Activated T-cell treated with anti-CD3 and anti-CD28 coated beads, Interleukin-2, amount 50 U/mL, for 72 hours (primary cell): Measurements from ENCODE around the gene GNLY. TPM values are rescaled to one million over a fixed set of nuclear protein-coding genes. Genes with fewer than 3 reads are reported as not detected.

Source experiments
- ATAC-seq, 2 donors: fragments of 150-1000 bp; cut with Tn5 transposase; replicated peaks in 1 of 2; 2 replicates each; pipeline ENCODE4 v1.10.0; 2021; ENCODE audit warnings: moderate library complexity in 2 of 2, mild to moderate bottlenecking in 1 of 2
- DNase-seq, 2 donors: peaks; one replicate each; pipeline ENCODE4 v3.0.0; 2021 to 2022; ENCODE audit warnings: mixed read lengths in 1 of 2
- H3K27ac Mint-ChIP-seq: one replicate; pipeline ENCODE4 v1.8.0; 2022; ENCODE audit warnings: mild to moderate bottlenecking, moderate library complexity, mixed read lengths
- H3K27me3 Mint-ChIP-seq: one replicate; pipeline ENCODE4 v1.8.0; 2022; ENCODE audit warnings: low read depth, mixed read lengths
- H3K36me3 Mint-ChIP-seq, 2 donors: one replicate each; pipeline ENCODE4 v1.8.0; 2022; ENCODE audit warnings: mixed read lengths in 2 of 2, mild to moderate bottlenecking in 1 of 2; ENCODE audit not compliant: insufficient read depth in 2 of 2
- H3K4me1 Mint-ChIP-seq: one replicate; pipeline ENCODE4 v1.8.0; 2022; ENCODE audit warnings: low read depth, mixed read lengths
- H3K4me3 Mint-ChIP-seq, 2 donors: one replicate each; pipeline ENCODE4 v1.8.0; 2022; ENCODE audit warnings: mild to moderate bottlenecking in 2 of 2, mixed read lengths in 2 of 2, moderate library complexity in 2 of 2
- H3K9me3 Mint-ChIP-seq, 2 donors: one replicate each; pipeline ENCODE4 v1.8.0; 2022; ENCODE audit warnings: mixed read lengths in 2 of 2
- total RNA-seq, 2 donors: library from RNA; stranded (reverse); gene quantifications; one replicate each; pipeline ENCODE4 v1.2.3, GENCODE V29; 2022

The GNLY gene
- total RNA-seq, 2 donors from 2014 or later = 23.8 to 143 TPM

DNA sequence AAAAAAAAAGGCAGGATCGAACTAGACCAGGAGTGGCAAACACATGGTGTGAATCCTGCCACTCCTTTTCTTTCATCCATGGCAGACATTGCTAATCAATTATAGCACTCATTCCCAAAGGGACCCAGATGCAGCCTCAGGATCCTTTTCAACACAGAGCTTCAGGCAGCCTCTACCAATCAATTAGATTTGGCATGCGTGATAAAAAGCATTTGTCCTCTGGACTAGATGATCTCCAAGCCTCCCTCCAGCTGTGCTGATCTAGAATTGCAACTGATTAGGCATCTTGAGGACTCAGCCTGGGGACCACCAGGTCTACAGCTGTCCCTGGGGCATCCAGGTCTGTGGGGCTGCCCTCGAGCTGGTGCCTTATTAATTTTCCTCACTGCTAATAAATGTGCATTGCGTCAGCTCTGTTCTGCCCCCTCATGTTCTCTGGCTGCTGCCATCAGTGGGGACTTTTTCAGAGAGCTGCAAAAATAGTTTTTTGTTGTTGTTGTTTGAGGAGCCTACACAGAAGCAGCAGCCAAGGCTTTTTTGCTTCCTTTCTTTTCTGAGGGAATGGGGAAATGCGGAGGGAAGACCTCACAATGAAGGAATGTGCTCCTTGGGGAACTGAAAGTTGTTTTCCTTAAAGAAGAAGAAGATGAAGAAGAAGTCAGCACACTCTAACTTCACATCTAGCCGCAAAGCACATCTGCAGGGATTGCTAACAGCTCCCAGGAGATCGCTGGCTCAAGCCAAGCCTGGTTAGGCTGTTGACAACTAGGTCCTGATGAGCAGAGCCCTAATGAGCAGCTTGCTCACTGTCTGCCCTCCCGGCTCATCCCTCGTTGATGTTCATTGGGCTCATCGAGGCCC lies 50.8 kb downstream of the GNLY start:
- DNase-seq (no peak), ATAC-seq (no peak)
- Mint-ChIP-seq H3K36me3 (no peaks in the 10 kb centered on the region), H3K4me3 (no peak overlapping the region), H3K27me3 (peaks cover 59% of the 10 kb centered on the region), H3K27ac (no peak overlapping the region), H3K9me3 (no peaks in the 10 kb centered on the region), H3K4me1 (no peaks in the 10 kb centered on the region)

DNA sequence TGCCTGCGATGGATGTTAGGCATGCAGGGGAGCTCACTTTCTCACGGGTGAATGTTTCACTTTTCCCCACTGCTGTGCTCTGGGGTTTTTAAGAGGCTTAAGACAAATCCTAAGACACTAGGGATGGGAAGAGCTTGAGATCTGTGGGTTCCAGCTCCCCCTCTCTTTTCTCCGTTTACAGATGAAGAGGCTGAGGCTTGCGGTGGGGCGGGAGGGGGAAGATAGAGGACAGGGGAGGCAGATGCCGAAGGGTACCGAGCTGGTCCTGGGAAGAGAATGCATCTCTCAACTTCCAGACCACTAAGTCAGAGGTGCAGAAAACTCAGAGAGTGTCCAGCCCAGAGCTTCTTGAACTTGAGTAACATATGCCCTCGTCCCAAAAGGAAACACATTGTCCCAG lies 51.5 kb downstream of the GNLY start:
- no peaks in the 10 kb centered on the region for H3K36me3 Mint-ChIP-seq
- H3K27ac Mint-ChIP-seq = no peak overlapping the region
- peaks cover 64% of the 10 kb centered on the region for H3K27me3 Mint-ChIP-seq
- H3K9me3 Mint-ChIP-seq = no peaks in the 10 kb centered on the region
- H3K4me3 Mint-ChIP-seq = no peak overlapping the region
- H3K4me1 Mint-ChIP-seq = no peaks in the 10 kb centered on the region
- DNase-seq (no peak), ATAC-seq (no peak)

DNA sequence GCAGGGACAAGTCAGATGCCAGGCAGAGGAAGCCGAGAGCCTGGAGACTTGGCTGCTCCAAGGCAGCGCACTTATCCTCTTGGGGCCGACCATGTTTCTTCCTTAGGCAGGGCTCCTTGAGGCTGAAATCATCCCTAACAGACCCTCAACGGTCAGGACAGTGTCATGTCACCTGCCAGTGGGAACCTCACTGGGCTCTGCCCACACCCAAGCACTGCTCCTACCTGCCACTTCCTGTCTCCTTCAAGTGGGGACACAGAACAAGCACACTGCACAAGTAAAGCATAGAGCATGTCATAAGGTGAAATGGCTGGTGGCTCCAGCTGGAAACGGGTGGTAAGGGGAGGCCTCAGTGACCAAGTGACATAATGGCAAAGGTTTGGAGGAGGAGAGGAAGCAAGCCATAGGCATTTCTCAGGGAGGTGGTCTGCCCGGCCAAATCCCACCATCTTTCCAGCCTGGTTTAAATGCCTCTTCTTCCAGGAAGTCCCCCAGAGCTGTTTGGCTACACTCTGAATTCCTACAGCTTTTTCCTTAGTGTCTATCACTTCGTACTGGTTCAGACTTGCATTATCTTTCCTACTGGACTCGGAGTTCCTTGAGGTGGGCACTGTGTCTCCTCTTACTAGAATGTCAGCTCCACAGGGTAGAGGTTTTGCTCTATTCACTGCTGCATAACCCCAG lies 52.3 kb downstream of the GNLY start:
- no peak overlapping the region for H3K27ac Mint-ChIP-seq
- no peak overlapping the region for H3K4me3 Mint-ChIP-seq
- H3K36me3 Mint-ChIP-seq = no peaks in the 10 kb centered on the region
- H3K27me3 Mint-ChIP-seq = peaks cover 64% of the 10 kb centered on the region
- DNase-seq = no peak
- ATAC-seq = no peak
- no peaks in the 10 kb centered on the region for H3K9me3 Mint-ChIP-seq
- H3K4me1 Mint-ChIP-seq = no peaks in the 10 kb centered on the region

DNA sequence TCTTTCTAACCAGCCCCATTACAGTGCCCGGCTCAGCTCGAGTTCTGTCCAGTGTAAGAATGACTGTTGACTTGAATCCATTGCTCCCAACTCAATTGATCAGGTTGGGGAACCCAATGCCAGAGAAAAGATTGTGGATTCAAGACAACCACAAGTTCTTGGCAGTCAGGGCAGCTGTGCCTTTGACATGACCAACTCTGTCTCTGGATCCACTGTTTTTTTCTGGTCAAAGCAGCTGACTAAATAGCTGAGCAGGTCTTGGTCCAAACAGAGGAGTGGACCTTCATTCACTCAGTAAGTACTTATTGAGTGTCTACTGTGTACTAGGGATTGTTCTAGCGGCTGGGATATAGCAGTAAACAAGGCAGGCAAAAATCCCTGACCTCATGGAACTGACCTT lies 53.3 kb downstream of the GNLY start:
- Mint-ChIP-seq H3K4me3 (no peak overlapping the region), H3K9me3 (no peaks in the 10 kb centered on the region), H3K27me3 (peaks cover 64% of the 10 kb centered on the region), H3K36me3 (no peaks in the 10 kb centered on the region), H3K27ac (no peak overlapping the region), H3K4me1 (no peaks in the 10 kb centered on the region)
- ATAC-seq = no peak
- no peak for DNase-seq

DNA sequence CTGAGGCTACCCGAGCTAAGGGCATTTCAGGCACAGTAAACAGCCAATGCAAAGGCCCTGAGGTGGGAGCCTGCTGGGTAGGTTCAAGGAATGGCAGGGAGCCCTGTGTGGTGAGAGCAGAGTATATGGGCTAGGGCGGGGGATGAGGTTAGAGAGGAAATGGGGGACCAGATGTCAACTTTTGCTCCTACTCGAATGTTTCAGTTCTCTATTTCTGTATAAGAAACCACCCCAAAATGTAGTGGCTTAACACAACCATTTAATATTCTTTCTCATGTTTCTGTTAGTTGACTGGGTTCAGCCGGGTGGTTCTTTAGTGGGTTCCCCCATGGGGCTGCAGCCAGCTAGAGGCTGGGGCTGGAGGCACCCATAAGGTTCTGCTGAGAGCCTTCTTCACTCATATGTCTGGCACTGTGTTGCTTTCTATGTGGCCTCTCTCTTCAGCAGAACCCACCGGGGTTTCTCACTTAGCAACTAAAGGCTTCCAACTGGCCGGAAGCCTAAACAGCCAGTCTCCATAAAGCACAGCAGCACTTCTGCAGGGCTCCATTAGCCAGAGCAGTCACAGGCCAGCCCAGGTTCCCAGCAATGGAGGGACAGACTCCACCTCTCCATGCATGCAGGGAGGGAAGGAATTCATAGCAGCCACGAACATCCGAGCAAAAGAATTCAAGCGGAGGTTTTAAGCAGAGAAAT lies 54.0 kb downstream of the GNLY start:
- H3K27ac Mint-ChIP-seq = no peak overlapping the region
- no peaks in the 10 kb centered on the region for H3K4me1 Mint-ChIP-seq

More for the DNA sequence above, 54.0 kb downstream of the GNLY start:
- Mint-ChIP-seq H3K4me3 (no peak overlapping the region), H3K36me3 (no peaks in the 10 kb centered on the region), H3K9me3 (no peaks in the 10 kb centered on the region), H3K27me3 (peaks cover 64% of the 10 kb centered on the region)
- ATAC-seq (no peak), DNase-seq (no peak)

Other genes starting within 250 kb of the GNLY start
- gene MAT2A, start 155.2 kb upstream of the GNLY start, total RNA-seq = 100 to 1,000 TPM; 253 to 255 TPM
- 10 to 100 TPM; 17.8 to 20.3 TPM for gene GGCX, start 132.9 kb upstream of the GNLY start, total RNA-seq
- gene VAMP8, start 116.8 kb upstream of the GNLY start, total RNA-seq = 10 to 100 TPM; 85.0 to 89.5 TPM
- 10 to 100 TPM; 73.3 to 78.9 TPM for gene VAMP5, start 109.9 kb upstream of the GNLY start, total RNA-seq
- 100 to 1,000 TPM; 114 to 129 TPM for gene RNF181, start 98.6 kb upstream of the GNLY start, total RNA-seq
- 1 to 10 TPM; 3.5 to 4.1 TPM for gene TMEM150A, start 91.7 kb upstream of the GNLY start, total RNA-seq
- 10 to 100 TPM; 38.9 to 48.9 TPM for gene C2orf68, start 82.3 kb upstream of the GNLY start, total RNA-seq
- 10 to 100 TPM; 64.1 to 79.7 TPM for gene USP39, start 78.2 kb upstream of the GNLY start, total RNA-seq
- not detected for gene SFTPB, start 26.2 kb upstream of the GNLY start, total RNA-seq
- not detected for gene ATOH8, start 59.6 kb downstream of the GNLY start, total RNA-seq
- gene ST3GAL5, start 194.6 kb downstream of the GNLY start, total RNA-seq = 10 to 100 TPM; 10.4 to 11.3 TPM